Measurements from ENCODE around the gene L3HYPDH.
A peak's percentile ranks its signal among the peaks of the same experiment; 100 is the strongest.

The L3HYPDH gene

GRCh38 chr14:59435987-59436386, 48.2 kb downstream of the L3HYPDH start:
- no peak for DNase-seq (ENCODE audit: low spot score)
- H3K4me3 ChIP-seq (ENCODE audit: severe bottlenecking) = no peak overlapping the region
- H3K27ac ChIP-seq (ENCODE audit: poor library complexity, severe bottlenecking) = no peak overlapping the region
- H3K9me3 ChIP-seq (ENCODE audit: severe bottlenecking) = no peaks in the 10 kb centered on the region
- no peaks in the 10 kb centered on the region for H3K36me3 ChIP-seq (ENCODE audit: low read depth)
- TF ChIP-seq CTCF (IDR thresholded peaks at IDR 0.05; ENCODE audit: poor library complexity, severe bottlenecking) = no peak
- no peak for ATAC-seq (ENCODE audit: low read depth)
- peaks cover 28% of the 10 kb centered on the region for H3K4me1 ChIP-seq (ENCODE audit: insufficient read depth, poor library complexity, severe bottlenecking)
- H3K27me3 ChIP-seq (ENCODE audit: insufficient read depth, poor library complexity, severe bottlenecking) = no peaks in the 10 kb centered on the region

- H3K36me3 ChIP-seq (ENCODE audit: low read depth) = no peaks in the 10 kb centered on the region
- no peak overlapping the region for H3K4me3 ChIP-seq (ENCODE audit: severe bottlenecking)
- DNase-seq (ENCODE audit: low spot score) (no peak), ATAC-seq (ENCODE audit: low read depth) (no peak)
- no peaks in the 10 kb centered on the region for H3K9me3 ChIP-seq (ENCODE audit: severe bottlenecking)
- no peak overlapping the region for H3K27ac ChIP-seq (ENCODE audit: poor library complexity, severe bottlenecking)
- H3K4me1 ChIP-seq (ENCODE audit: insufficient read depth, poor library complexity, severe bottlenecking) = peaks cover 28% of the 10 kb centered on the region
- H3K27me3 ChIP-seq (ENCODE audit: insufficient read depth, poor library complexity, severe bottlenecking) = no peaks in the 10 kb centered on the region
- no peak for TF ChIP-seq CTCF (IDR thresholded peaks at IDR 0.05; ENCODE audit: poor library complexity, severe bottlenecking)
Measured at GRCh38 chr14:59435101-59435500, 49.1 kb downstream of the L3HYPDH start.

- H3K9me3 ChIP-seq (ENCODE audit: severe bottlenecking) = no peaks in the 10 kb centered on the region
- no peak overlapping the region for H3K4me3 ChIP-seq (ENCODE audit: severe bottlenecking)
- no peak for DNase-seq (ENCODE audit: low spot score)
- no peak for ATAC-seq (ENCODE audit: low read depth)
- no peaks in the 10 kb centered on the region for H3K36me3 ChIP-seq (ENCODE audit: low read depth)
- H3K27me3 ChIP-seq (ENCODE audit: insufficient read depth, poor library complexity, severe bottlenecking) = no peaks in the 10 kb centered on the region
- no peak for TF ChIP-seq CTCF (IDR thresholded peaks at IDR 0.05; ENCODE audit: poor library complexity, severe bottlenecking)
- H3K4me1 ChIP-seq (ENCODE audit: insufficient read depth, poor library complexity, severe bottlenecking) = peaks cover 6% of the 10 kb centered on the region
- no peak overlapping the region for H3K27ac ChIP-seq (ENCODE audit: poor library complexity, severe bottlenecking)
Measured at GRCh38 chr14:59429790-59430189, 54.4 kb downstream of the L3HYPDH start.

- H3K4me1 ChIP-seq (ENCODE audit: insufficient read depth, poor library complexity, severe bottlenecking) = peaks cover 6% of the 10 kb centered on the region
- TF ChIP-seq CTCF (IDR thresholded peaks at IDR 0.05; ENCODE audit: poor library complexity, severe bottlenecking) = no peak
- no peak overlapping the region for H3K27ac ChIP-seq (ENCODE audit: poor library complexity, severe bottlenecking)
- DNase-seq (ENCODE audit: low spot score) = no peak
- peak; percentile 78 for ATAC-seq (ENCODE audit: low read depth)
- H3K4me3 ChIP-seq (ENCODE audit: severe bottlenecking) = no peak overlapping the region
- no peaks in the 10 kb centered on the region for H3K27me3 ChIP-seq (ENCODE audit: insufficient read depth, poor library complexity, severe bottlenecking)
- no peaks in the 10 kb centered on the region for H3K9me3 ChIP-seq (ENCODE audit: severe bottlenecking)
- no peaks in the 10 kb centered on the region for H3K36me3 ChIP-seq (ENCODE audit: low read depth)
Measured at GRCh38 chr14:59428581-59429012, 55.6 kb downstream of the L3HYPDH start.

- H3K4me3 ChIP-seq (ENCODE audit: severe bottlenecking) = no peak overlapping the region
- DNase-seq (ENCODE audit: low spot score) = no peak
Measured at GRCh38 chr14:59427653-59428580, 56.3 kb downstream of the L3HYPDH start.

More at GRCh38 chr14:59427653-59428580, 56.3 kb downstream of the L3HYPDH start:
- no peaks in the 10 kb centered on the region for H3K9me3 ChIP-seq (ENCODE audit: severe bottlenecking)
- no peaks in the 10 kb centered on the region for H3K27me3 ChIP-seq (ENCODE audit: insufficient read depth, poor library complexity, severe bottlenecking)
- no peak overlapping the region for H3K27ac ChIP-seq (ENCODE audit: poor library complexity, severe bottlenecking)
- ATAC-seq (ENCODE audit: low read depth) = peak; percentile 30; the same call in 1 of the 3 replicates
- H3K4me1 ChIP-seq (ENCODE audit: insufficient read depth, poor library complexity, severe bottlenecking) = peaks cover 6% of the 10 kb centered on the region
- TF ChIP-seq CTCF (IDR thresholded peaks at IDR 0.05; ENCODE audit: poor library complexity, severe bottlenecking) = no peak
- H3K36me3 ChIP-seq (ENCODE audit: low read depth) = no peaks in the 10 kb centered on the region
